SU-DHL-6 (cell line): ENCODE results near the gene MBP.
A peak's percentile ranks its signal among the peaks of the same experiment; 100 is the strongest.

Experiments
- H2AFZ ChIP-seq: fragments of 200-600 bp; sonication (generic); 2 replicates; pipeline ENCODE4 v1.6.1; 2014; ENCODE audit warnings: low read depth, mild to moderate bottlenecking, moderate library complexity, mixed read lengths, antibody characterized with exemption, low read length; ENCODE audit not compliant: severe bottlenecking
- H3F3A ChIP-seq: fragments of 200-600 bp; shearing (Covaris generic); 2 replicates; pipeline ENCODE4 v1.6.0; 2016; ENCODE audit warnings: antibody characterized with exemption, mild to moderate bottlenecking; ENCODE audit not compliant: insufficient read depth
- H3K27ac ChIP-seq: fragments of 200-600 bp; sonication (generic); 2 replicates; pipeline ENCODE4 v1.5.1; 2016; ENCODE audit warnings: low read depth, mild to moderate bottlenecking, low read length, moderate library complexity, mixed read lengths
- H3K27me3 ChIP-seq: fragments of 200-600 bp; sonication (generic), shearing (Covaris generic); 2 replicates; pipeline ENCODE4 v1.6.0; 2014; ENCODE audit warnings: mild to moderate bottlenecking, low read length
- H3K36me3 ChIP-seq: fragments of 200-600 bp; sonication (generic); 2 replicates; pipeline ENCODE4 v1.6.1; 2014; ENCODE audit warnings: mild to moderate bottlenecking, low read length, mixed read lengths
- H3K4me2 ChIP-seq: fragments of 300-600, 200-600 bp; shearing (Covaris generic), sonication (generic); 2 replicates; pipeline ENCODE4 v1.6.0; 2014; ENCODE audit warnings: low read length, low read depth, mild to moderate bottlenecking; ENCODE audit not compliant: poor library complexity, severe bottlenecking
- H3K4me3 ChIP-seq: fragments of 200-600 bp; sonication (generic); 2 replicates; pipeline ENCODE4 v1.5.1; 2014; ENCODE audit warnings: antibody characterized with exemption, low read length, mild to moderate bottlenecking, mixed read lengths; ENCODE audit not compliant: insufficient read depth, poor library complexity, severe bottlenecking
- H3K79me2 ChIP-seq: fragments of 200-600 bp; sonication (generic); 2 replicates; pipeline ENCODE4 v1.6.1; 2014; ENCODE audit warnings: mild to moderate bottlenecking, low read length, moderate library complexity; ENCODE audit not compliant: insufficient read depth
- H3K9ac ChIP-seq: fragments of 200-600 bp; sonication (generic); 2 replicates; pipeline ENCODE4 v1.7.0; 2014; ENCODE audit warnings: mild to moderate bottlenecking, low read length
- H3K9me2 ChIP-seq: fragments of 200-600 bp; sonication (generic); replicated peaks from 2 replicates; pipeline ENCODE4 v1.6.1; 2014; ENCODE audit warnings: low read length; ENCODE audit not compliant: insufficient read depth
- H3K9me3 ChIP-seq: fragments of 200-600 bp; sonication (generic); 2 replicates; pipeline ENCODE4 v1.6.1; 2014; ENCODE audit warnings: low read length, mixed read lengths; ENCODE audit not compliant: insufficient read depth
- H4K20me1 ChIP-seq: fragments of 200-600 bp; sonication (generic); 2 replicates; pipeline ENCODE4 v1.6.1; 2014; ENCODE audit warnings: low read depth, mild to moderate bottlenecking, antibody characterized with exemption, low read length, moderate library complexity, mixed read lengths
- CTCF ChIP-seq: fragments of 200-600 bp; sonication (generic); IDR thresholded peaks from one replicate; pipeline ENCODE4 v1.5.1; 2017; ENCODE audit warnings: antibody characterized with exemption, mild to moderate bottlenecking, low read length, moderate library complexity; ENCODE audit not compliant: insufficient read depth, poor library complexity, severe bottlenecking
- EZH2phosphoT487 ChIP-seq: fragments of 200-600 bp; sonication (generic), shearing (Covaris generic); conservative IDR thresholded peaks from 2 replicates; pipeline ENCODE4 v1.6.1; 2018; ENCODE audit warnings: mild to moderate bottlenecking, antibody characterized with exemption, low read length, moderate library complexity, mixed read lengths

MBP gene

GRCh38 chr18:77129150-77129551, 3.4 kb downstream of the MBP start:
- TF ChIP-seq EZH2phosphoT487 (no peak), CTCF (no peak)
- no peak overlapping the region for H2AFZ ChIP-seq
- H3K79me2 ChIP-seq: peaks cover 82% of the 10 kb centered on the region
- H3K9ac ChIP-seq: peak overlapping the region; percentile 87
- H4K20me1 ChIP-seq: no peaks in the 10 kb centered on the region
- H3K4me3 ChIP-seq: peak overlapping the region; percentile 89
- H3F3A ChIP-seq: peaks cover 61% of the 10 kb centered on the region
- no peaks in the 10 kb centered on the region for H3K27me3 ChIP-seq
- no peaks in the 10 kb centered on the region for H3K9me2 ChIP-seq
- no peaks in the 10 kb centered on the region for H3K36me3 ChIP-seq
- H3K4me2 ChIP-seq: peak overlapping the region; percentile 99
- H3K27ac ChIP-seq: peak overlapping the region; percentile 93
- no peaks in the 10 kb centered on the region for H3K9me3 ChIP-seq

- H3K36me3 ChIP-seq: no peaks in the 10 kb centered on the region
- H3K4me3 ChIP-seq: peak overlapping the region; percentile 89
- H3K79me2 ChIP-seq: peaks cover 93% of the 10 kb centered on the region
- H3K27ac ChIP-seq: peak overlapping the region; percentile 93
- TF ChIP-seq EZH2phosphoT487 (no peak), CTCF (no peak)
- H3K4me2 ChIP-seq: peak overlapping the region; percentile 99
- H3K9me3 ChIP-seq: no peaks in the 10 kb centered on the region
- H3F3A ChIP-seq: peaks cover 68% of the 10 kb centered on the region
- H3K27me3 ChIP-seq: no peaks in the 10 kb centered on the region
- no peaks in the 10 kb centered on the region for H4K20me1 ChIP-seq
- H3K9ac ChIP-seq: peak overlapping the region; percentile 87
- H3K9me2 ChIP-seq: no peaks in the 10 kb centered on the region
- H2AFZ ChIP-seq: no peak overlapping the region
Observed at GRCh38 chr18:77127769-77128671, 4.6 kb downstream of the MBP start.

GRCh38 chr18:77124452-77124922, 8.1 kb downstream of the MBP start:
- Histone ChIP-seq H3K36me3 (no peaks in the 10 kb centered on the region), H3K27me3 (no peaks in the 10 kb centered on the region), H3K79me2 (peaks cover 100% of the 10 kb centered on the region), H2AFZ (no peak overlapping the region), H3K9me3 (no peaks in the 10 kb centered on the region), H3K4me2 (peak overlapping the region; percentile 99), H3K9ac (peak overlapping the region; percentile 87), H3K27ac (peak overlapping the region; percentile 93), H3K9me2 (no peaks in the 10 kb centered on the region), H3K4me3 (peak overlapping the region; percentile 41), H3F3A (peaks cover 64% of the 10 kb centered on the region), H4K20me1 (peaks cover 5% of the 10 kb centered on the region; the same call in 1 of the 2 replicates)
- TF ChIP-seq CTCF (no peak), EZH2phosphoT487 (no peak)
